ENCODE measurements around the gene SIAH2. TPM values are rescaled to one million over a fixed set of nuclear protein-coding genes. Genes with fewer than 3 reads are reported as not detected.
"Not testable (repeated sequence)": the region's sequence is repeated elsewhere in the genome, so short reads cannot be mapped to it uniquely, and the experiment has no call there.

Gene SIAH2, protein sequence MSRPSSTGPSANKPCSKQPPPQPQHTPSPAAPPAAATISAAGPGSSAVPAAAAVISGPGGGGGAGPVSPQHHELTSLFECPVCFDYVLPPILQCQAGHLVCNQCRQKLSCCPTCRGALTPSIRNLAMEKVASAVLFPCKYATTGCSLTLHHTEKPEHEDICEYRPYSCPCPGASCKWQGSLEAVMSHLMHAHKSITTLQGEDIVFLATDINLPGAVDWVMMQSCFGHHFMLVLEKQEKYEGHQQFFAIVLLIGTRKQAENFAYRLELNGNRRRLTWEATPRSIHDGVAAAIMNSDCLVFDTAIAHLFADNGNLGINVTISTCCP
- total RNA-seq, result 7.8 and 14.5 TPM in 2 replicates

- peak; percentile 96 to 97 for DNase-seq (ENCODE audit: low read depth in 2 of 2)
Measured at GRCh38 chr3:150763122-150763840, at the start of gene SIAH2. Gene SIAH2 (minus strand): TSS chr3:150763169. CDS start chr3:150762849, 320 bp downstream.

- DNase-seq (ENCODE audit: low read depth in 2 of 2), result no peak
Measured at GRCh38 chr3:150811984-150812383, 49.0 kb upstream of the SIAH2 start.

DNA sequence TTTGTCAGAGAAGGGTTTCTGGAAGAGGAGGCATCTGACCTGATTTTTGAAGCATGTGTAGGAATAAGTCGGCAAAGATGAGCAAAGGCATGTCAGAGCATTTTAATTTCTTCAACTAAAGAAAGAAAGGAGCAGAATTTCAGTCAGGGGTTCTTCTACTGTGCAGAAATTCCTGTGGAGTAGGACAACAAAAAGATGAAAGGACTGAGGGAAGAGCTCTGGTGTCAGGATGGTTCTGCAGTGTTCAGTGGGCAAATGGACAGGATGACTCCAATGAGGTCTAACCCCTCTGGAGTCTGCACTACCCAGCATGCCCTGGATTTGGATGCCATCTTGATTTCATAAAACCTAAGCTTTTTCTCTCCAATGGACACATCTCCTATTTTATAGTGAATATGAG lies 47.7 kb upstream of the SIAH2 start:
- no peak for DNase-seq (ENCODE audit: low read depth in 2 of 2)

DNA sequence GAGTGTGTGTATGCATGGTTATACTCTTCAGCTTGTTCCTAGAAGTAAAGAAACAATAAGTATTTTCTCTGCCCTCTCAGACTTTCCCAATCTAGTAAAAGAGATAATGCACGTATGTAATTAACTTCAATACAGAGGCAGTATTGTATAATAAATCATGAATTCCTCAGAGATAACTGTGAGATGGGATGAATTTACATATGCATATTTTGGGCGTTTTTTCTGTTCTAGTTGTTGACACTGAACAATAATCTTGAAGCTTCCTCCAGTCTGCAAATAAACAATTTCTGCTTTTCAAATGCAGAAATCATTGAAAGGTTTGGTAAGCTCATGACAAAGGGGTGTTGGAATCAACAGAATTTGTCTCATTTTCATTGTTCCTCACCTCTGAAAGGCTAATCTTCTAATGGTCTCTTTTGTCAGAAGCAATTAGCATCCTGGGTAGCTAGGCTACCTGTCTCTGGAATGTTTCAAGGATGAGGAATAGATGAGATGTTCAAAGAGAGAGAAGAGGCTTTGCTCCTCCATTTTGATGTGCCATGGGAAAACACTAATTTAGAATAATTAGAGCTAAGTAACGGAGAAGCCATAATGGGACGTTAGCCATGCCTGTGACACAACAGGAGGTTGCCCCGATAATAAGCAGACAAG lies 43.3 kb upstream of the SIAH2 start:
- DNase-seq (ENCODE audit: low read depth in 2 of 2), result no peak

DNA sequence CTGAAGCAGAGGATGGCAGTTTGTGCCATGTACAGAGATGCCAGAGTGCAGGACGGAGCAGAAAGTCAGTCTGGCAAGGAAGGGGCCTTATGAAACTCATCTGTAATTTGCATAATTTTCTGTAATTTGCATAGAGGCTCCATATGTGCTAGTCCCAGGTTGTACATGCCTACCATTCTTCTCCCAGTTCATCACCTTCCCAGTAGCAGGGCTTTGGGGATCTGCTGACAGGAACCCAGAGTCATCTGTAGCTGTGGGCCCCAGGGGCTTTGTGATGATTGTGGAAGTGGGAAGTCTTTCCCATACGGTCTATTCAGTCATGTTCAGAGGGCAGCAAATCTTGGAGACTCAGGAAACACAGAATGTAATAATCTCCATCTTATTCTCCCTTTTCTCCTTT lies 42.4 kb upstream of the SIAH2 start:
- DNase-seq (ENCODE audit: low read depth in 2 of 2), result no peak

- no peak for DNase-seq (ENCODE audit: low read depth in 2 of 2)
Measured at GRCh38 chr3:150803440-150803985, 40.5 kb upstream of the SIAH2 start.

DNA sequence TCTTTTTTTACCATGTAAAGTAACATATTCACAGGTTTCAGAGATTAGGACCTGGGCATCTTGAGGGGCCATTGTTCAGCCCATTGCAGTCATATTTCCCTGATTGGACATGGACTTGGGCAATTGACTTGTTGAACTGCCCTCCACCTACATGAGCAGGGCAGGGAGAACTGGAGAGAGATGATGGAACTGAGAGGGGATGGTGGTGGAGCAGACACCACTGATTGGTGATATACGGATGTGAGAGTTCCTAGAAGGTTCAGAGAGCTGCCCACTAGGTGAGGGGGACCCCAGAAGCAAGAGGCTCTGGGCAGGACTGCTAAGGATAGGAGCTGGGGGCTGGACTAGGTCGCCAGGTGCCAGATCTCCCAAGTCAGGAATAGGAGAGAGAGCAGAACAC lies 37.8 kb upstream of the SIAH2 start:
- no peak for DNase-seq (ENCODE audit: low read depth in 2 of 2)

GRCh38 chr3:150798122-150798618 lies 35.2 kb upstream of the SIAH2 start:
- DNase-seq (ENCODE audit: low read depth in 2 of 2), result no peak

DNA sequence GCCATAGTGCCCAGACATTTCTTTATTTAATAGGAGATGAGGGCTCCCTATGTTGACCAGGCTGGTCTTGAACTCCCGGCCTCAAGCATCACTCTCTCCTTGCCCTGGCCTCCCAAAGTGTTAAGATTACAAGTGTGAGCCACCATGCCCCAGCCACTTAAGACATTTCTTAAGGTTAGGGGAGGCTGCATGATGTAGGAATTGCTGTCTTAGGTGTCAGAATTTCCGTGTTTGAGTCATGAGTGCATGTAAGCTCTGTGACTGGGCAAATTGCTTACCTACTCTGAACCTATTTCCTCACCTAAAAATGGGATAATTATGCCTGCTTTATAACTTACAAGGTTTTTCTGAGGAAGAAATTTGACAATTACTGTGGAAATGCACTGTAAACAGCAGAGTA lies 34.2 kb upstream of the SIAH2 start:
- DNase-seq (ENCODE audit: low read depth in 2 of 2), result no peak

- not testable (repeated sequence) for DNase-seq (ENCODE audit: low read depth in 2 of 2)
Measured at GRCh38 chr3:150796527-150796926, 33.6 kb upstream of the SIAH2 start.

- DNase-seq (ENCODE audit: low read depth in 2 of 2), result no peak
Measured at GRCh38 chr3:150793641-150794040, 30.7 kb upstream of the SIAH2 start.

DNA sequence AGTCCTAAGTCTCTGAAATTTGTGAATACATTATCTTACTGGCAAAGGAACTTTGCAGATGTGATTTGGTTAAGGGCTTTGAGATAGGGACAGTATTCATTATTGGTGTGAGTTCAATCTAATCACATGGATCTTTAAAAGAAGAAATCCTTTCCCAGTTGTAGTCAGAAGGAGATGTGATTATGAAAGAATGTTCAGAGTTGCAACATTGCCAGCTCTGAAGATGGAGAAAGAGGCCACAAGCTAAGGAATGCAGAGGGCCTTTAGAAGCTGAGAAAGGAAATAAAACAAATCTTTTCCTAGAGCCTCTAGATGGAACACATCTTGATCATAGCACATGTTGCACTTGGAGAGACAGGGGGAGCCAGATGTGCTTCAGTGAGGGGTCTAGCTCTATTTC lies 27.7 kb upstream of the SIAH2 start:
- no peak for DNase-seq (ENCODE audit: low read depth in 2 of 2)

- DNase-seq (ENCODE audit: low read depth in 2 of 2), result no peak
Measured at GRCh38 chr3:150789451-150789850, 26.5 kb upstream of the SIAH2 start.

DNA sequence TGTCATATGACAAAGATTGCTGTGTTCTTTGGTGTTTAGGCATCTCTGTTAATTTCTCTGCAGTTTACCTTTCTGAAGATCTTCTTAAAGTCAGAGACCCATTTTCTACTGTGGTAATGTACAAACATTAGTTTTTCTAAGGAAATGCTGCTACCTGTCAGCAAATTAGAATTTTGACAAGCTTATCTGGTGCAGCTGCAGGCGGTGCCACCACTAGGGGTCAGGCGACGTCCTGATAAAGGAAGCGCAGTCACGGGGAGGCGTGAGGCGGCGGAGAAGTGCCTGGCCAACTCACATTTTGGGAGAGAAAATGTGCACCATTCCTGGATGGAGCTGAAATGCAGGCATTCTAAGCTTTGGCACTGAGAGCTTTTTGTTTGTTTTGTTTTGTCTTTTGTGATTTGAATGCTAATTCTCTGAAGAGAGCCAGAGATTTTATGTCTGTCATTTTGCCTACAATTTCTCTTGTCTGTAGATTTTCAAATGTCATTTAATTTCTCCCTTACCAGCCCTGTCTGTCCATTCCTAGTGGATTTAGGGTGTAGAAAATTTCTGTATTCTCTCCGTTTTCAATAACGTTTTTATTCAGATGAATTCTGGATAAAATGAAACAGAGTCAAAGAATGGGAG lies 24.9 kb upstream of the SIAH2 start:
- peak; percentile 79 to 84 for DNase-seq (ENCODE audit: low read depth in 2 of 2)

- DNase-seq (ENCODE audit: low read depth in 2 of 2), result no peak
Measured at GRCh38 chr3:150786791-150787190, 23.8 kb upstream of the SIAH2 start.

- DNase-seq (ENCODE audit: low read depth in 2 of 2), result peak in 1 of 2 donors; percentile 48
Measured at GRCh38 chr3:150784747-150785125, 21.8 kb upstream of the SIAH2 start.

DNA sequence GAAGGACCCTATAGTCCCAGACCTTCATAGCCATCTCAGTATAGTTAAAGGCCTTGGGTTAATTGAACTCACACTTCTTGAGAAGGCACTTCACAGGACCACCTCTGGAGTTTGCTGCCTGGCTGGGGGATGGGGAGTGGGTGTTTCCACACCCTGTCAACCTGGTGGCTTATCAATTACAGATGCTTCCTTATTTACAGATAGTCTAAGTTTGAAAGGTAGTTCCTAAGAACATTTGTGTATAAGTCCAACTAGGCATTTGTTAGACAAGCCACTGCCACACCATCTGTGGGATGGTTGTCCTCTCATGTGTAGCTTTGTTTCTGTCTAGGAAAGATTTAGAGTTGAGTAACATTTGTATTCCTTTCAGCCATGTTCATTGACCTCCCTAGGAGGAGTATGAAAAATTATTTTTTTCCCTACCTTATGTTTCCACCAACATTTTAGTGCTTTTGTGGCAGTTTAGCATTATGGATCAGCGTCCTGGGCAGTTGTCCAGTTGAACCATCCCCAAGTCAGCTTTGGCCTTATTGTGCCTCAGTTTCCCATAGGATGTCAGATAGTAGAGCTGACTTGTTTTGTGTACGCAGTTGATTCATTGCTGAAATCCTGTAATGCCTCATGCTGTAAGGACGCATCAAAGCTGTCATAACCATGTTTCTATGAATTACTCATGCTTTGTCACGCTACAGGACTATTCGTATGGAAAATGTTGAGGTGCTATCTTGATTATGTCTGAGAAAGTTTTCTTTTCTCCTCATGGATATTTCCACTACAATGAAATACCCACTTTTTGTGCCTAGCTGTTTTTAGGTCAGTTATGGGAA lies 21.2 kb upstream of the SIAH2 start:
- peak in 1 of 2 donors; percentile 57 for DNase-seq (ENCODE audit: low read depth in 2 of 2)

- no peak for DNase-seq (ENCODE audit: low read depth in 2 of 2)
Measured at GRCh38 chr3:150783316-150783715, 20.3 kb upstream of the SIAH2 start.

DNA sequence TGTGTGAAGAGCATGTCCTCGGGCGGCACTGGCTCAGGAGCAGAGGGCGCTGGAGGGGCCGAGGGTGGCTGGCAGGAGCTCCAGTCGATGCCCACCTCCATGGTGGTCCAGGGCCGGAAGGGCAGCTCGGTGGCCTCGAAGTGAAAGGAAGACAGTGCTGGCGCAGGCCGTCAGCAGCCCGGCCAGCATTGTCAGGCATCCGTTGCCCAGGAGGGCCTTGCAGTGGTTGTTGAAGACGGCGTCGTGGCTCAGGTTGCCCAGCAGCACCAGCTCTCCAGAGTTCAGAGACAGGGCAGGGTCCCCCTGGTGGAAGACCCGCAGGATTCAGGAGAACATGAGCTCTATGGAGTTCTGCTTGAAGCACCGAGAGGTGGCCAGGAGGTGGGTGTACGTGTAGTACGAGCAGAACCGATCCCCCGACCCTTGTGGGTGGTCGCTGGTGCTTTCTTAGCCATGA lies 16.5 kb upstream of the SIAH2 start:
- DNase-seq (ENCODE audit: low read depth in 2 of 2), result no peak

GRCh38 chr3:150778793-150779401 lies 15.9 kb upstream of the SIAH2 start:
- no peak for DNase-seq (ENCODE audit: low read depth in 2 of 2)

All from lung microvascular endothelial cell (primary cell).